ENCODE results near the gene NMRAL1.

The NMRAL1 gene

GRCh38 chr16:4426021-4426684 is 48.3 kb downstream of the NMRAL1 start:
- DNase-seq (ENCODE audit: low spot score), result no peak

- DNase-seq (ENCODE audit: low spot score), result peak; percentile 100
These were observed 48.9 kb downstream of the NMRAL1 start, which contains the start of gene DNAJA3 for GRCh38 chr16:4425378-4426020. TSS of gene DNAJA3 (plus strand) at chr16:4425868. CDS start at chr16:4425882, 14 bp downstream.

- DNase-seq (ENCODE audit: low spot score), result no peak
These were observed 53.8 kb downstream of the NMRAL1 start for GRCh38 chr16:4420505-4421105.

GRCh38 chr16:4419402-4419959 is 54.9 kb downstream of the NMRAL1 start:
- DNase-seq (ENCODE audit: low spot score), result no peak

- DNase-seq (ENCODE audit: low spot score), result peak; percentile 99
These were observed 58.0 kb downstream of the NMRAL1 start, which contains the start of gene CORO7 for GRCh38 chr16:4416200-4417032. TSS of gene CORO7 (minus strand) at chr16:4416596. CDS start at chr16:4416518, 78 bp downstream.

- DNase-seq (ENCODE audit: low spot score), result peak; percentile 67
These were observed 58.8 kb downstream of the NMRAL1 start for GRCh38 chr16:4415538-4416199.

GRCh38 chr16:4414187-4414917 is 60.1 kb downstream of the NMRAL1 start:
- no peak for DNase-seq (ENCODE audit: low spot score)

GRCh38 chr16:4412854-4413253 is 61.6 kb downstream of the NMRAL1 start:
- no peak for DNase-seq (ENCODE audit: low spot score)

GRCh38 chr16:4412159-4412558 is 62.3 kb downstream of the NMRAL1 start:
- DNase-seq (ENCODE audit: low spot score), result no peak

Measured in iPS-NIHi11 (cell line).